ENCODE results near the gene MYH13. TPM values are rescaled to one million over a fixed set of nuclear protein-coding genes. Genes with fewer than 3 reads are reported as not detected.

Gene MYH13
- total RNA-seq, 2 experiments from 2014 or later = not detected

GRCh38 chr17:10314329-10314728, 58.5 kb downstream of the MYH13 start:
- no peaks in the 10 kb centered on the region for H3K9me2 ChIP-seq (ENCODE audit: insufficient read depth, low read length)
- H4K20me1 ChIP-seq (ENCODE audit: insufficient read depth, low read length) = no peaks in the 10 kb centered on the region
- no peak overlapping the region for H3K4me3 ChIP-seq (ENCODE audit: low read depth, low read length, poor library complexity, severe bottlenecking)
- TF ChIP-seq CTCF (conservative IDR thresholded peaks at IDR 0.05; ENCODE audit: low read length) (no peak), EZH2phosphoT487 (IDR thresholded peaks at IDR 0.05; ENCODE audit: borderline replicate concordance, low read depth, low read length) (no peak)
- H3K27ac ChIP-seq (ENCODE audit: low read depth, low read length, poor library complexity, severe bottlenecking) = no peak overlapping the region
- DNase-seq (ENCODE audit: low spot score) = no peak
- intact Hi-C loops (cut with micrococcal nuclease; ENCODE audit: unreplicated experiment) = no loop called here
- no peaks in the 10 kb centered on the region for H3K4me1 ChIP-seq (ENCODE audit: insufficient read depth, low read length, poor library complexity, severe bottlenecking)
- ChIA-PET POLR2A (interaction anchor here (1.2 kb wide), 1 partner anchor 12 kb away, joined by 3 read pairs; no protein-coding TSS in a partner anchor), CTCF (ENCODE audit: unreplicated experiment) (no interaction called here)
- H3K4me2 ChIP-seq (ENCODE audit: low read length) = no peak overlapping the region
- H2AFZ ChIP-seq (ENCODE audit: low read length) = no peak overlapping the region
- H3K79me2 ChIP-seq (ENCODE audit: insufficient read depth, low read depth, low read length) = no peaks in the 10 kb centered on the region
- H3K36me3 ChIP-seq (ENCODE audit: insufficient read depth, low read length) = no peaks in the 10 kb centered on the region
- BruUV-seq (replicated peaks) = no TSS peak
- H3K9me3 ChIP-seq (ENCODE audit: low read length) = no peaks in the 10 kb centered on the region

GRCh38 chr17:10313037-10313672, 59.7 kb downstream of the MYH13 start:
- DNase-seq (ENCODE audit: low spot score) = no peak
- Histone ChIP-seq H3K9me2 (ENCODE audit: insufficient read depth, low read length) (no peaks in the 10 kb centered on the region), H3K36me3 (ENCODE audit: insufficient read depth, low read length) (no peaks in the 10 kb centered on the region), H3K9me3 (ENCODE audit: low read length) (no peaks in the 10 kb centered on the region), H2AFZ (ENCODE audit: low read length) (no peak overlapping the region), H3K4me3 (ENCODE audit: low read depth, low read length, poor library complexity, severe bottlenecking) (no peak overlapping the region), H3K4me2 (ENCODE audit: low read length) (no peak overlapping the region), H3K27ac (ENCODE audit: low read depth, low read length, poor library complexity, severe bottlenecking) (no peak overlapping the region), H3K4me1 (ENCODE audit: insufficient read depth, low read length, poor library complexity, severe bottlenecking) (no peaks in the 10 kb centered on the region), H3K79me2 (ENCODE audit: insufficient read depth, low read depth, low read length) (no peaks in the 10 kb centered on the region), H4K20me1 (ENCODE audit: insufficient read depth, low read length) (no peaks in the 10 kb centered on the region)
- no TSS peak for BruUV-seq (replicated peaks)
- TF ChIP-seq CTCF (conservative IDR thresholded peaks at IDR 0.05; ENCODE audit: low read length) = no peak
- TF ChIP-seq EZH2phosphoT487 (IDR thresholded peaks at IDR 0.05; ENCODE audit: borderline replicate concordance, low read depth, low read length) = no peak
- ChIA-PET POLR2A (interaction anchor here (0.6 kb wide), 1 partner anchor 34 kb away, joined by 3 read pairs; no protein-coding TSS in a partner anchor), CTCF (ENCODE audit: unreplicated experiment) (no interaction called here)
- intact Hi-C loops (cut with micrococcal nuclease; ENCODE audit: unreplicated experiment) = no loop called here

DNA sequence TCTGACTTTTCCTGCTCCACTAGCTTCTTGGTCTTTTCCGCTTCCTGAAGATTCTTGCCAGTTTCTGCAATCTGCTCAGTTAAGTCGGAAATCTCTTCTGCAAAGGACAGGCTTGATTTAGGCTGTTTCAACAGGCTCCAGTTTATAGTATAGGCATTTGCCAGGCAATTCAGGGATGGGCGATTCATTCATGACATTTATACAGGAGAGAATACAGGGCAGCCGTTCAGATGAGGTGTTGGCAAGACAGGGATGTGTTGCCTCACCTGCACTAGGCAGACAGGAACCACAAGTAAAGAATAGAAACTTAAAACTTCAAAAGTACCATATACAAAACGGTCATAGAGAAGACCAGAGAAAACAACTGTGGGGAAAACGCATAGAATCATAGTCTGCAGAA, 61.7 kb downstream of the MYH13 start:
- Histone ChIP-seq H3K4me3 (ENCODE audit: low read depth, low read length, poor library complexity, severe bottlenecking) (no peak overlapping the region), H3K27ac (ENCODE audit: low read depth, low read length, poor library complexity, severe bottlenecking) (no peak overlapping the region), H4K20me1 (ENCODE audit: insufficient read depth, low read length) (no peaks in the 10 kb centered on the region), H2AFZ (ENCODE audit: low read length) (no peak overlapping the region), H3K79me2 (ENCODE audit: insufficient read depth, low read depth, low read length) (no peaks in the 10 kb centered on the region), H3K9me3 (ENCODE audit: low read length) (no peaks in the 10 kb centered on the region), H3K4me2 (ENCODE audit: low read length) (no peak overlapping the region), H3K9me2 (ENCODE audit: insufficient read depth, low read length) (no peaks in the 10 kb centered on the region), H3K4me1 (ENCODE audit: insufficient read depth, low read length, poor library complexity, severe bottlenecking) (no peaks in the 10 kb centered on the region), H3K36me3 (ENCODE audit: insufficient read depth, low read length) (no peaks in the 10 kb centered on the region)
- TF ChIP-seq CTCF (conservative IDR thresholded peaks at IDR 0.05; ENCODE audit: low read length) (no peak), EZH2phosphoT487 (IDR thresholded peaks at IDR 0.05; ENCODE audit: borderline replicate concordance, low read depth, low read length) (no peak)
- ChIA-PET POLR2A (no interaction called here), CTCF (ENCODE audit: unreplicated experiment) (no interaction called here)
- no TSS peak for BruUV-seq (replicated peaks)
- no peak for DNase-seq (ENCODE audit: low spot score)
- intact Hi-C loops (cut with micrococcal nuclease; ENCODE audit: unreplicated experiment) = no loop called here
